GM18867 (cell line): Measurements from ENCODE around the gene SHTN1.
A peak's percentile ranks its signal among the peaks of the same experiment; 100 is the strongest.

Experiments
- ATAC-seq: cut with Tn5 transposase; IDR thresholded peaks from one replicate; pipeline ENCODE4 v1.9.1; 2021; ENCODE audit warnings: mild to moderate bottlenecking, moderate library complexity; ENCODE audit not compliant: unreplicated experiment

SHTN1 gene

DNA sequence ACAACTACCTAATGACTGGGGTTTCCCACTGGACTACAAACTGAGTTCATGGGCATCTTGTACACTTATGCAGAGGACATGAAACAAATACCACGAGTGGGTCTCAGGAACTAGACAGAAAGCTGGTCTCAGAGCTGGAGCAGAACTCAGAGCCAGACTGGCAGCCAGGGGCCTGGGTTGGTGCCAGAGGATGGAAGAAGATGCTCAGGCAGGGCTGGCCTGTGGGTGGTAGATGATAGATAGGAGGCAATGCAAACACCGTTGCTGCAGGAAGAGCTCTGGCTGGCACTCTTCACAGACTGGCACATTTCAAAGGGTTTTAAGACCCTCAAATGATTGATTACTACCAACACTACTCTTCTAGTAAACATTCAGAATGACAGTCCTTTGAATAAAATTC, 126.9 kb downstream of the SHTN1 start:
- no peak for ATAC-seq

DNA sequence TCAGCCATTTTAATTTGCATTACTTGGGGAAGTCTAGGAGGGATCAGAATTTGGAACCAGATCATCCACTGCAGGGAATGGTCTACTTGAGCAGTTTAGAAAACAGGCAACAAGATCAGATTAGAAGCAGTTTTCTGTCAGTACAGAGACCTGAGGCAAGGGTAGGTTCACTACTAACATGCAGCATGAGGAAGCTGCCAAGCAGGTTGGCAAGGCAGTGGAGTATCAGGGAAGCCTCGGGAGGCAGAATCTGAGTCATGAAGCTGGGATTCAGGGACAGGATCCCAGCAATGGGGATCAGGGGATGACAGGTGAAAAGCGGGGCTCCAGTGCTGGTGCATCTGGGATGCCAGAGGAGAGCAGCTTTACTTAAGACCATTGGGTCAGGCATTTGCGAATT, 127.6 kb downstream of the SHTN1 start:
- no peak for ATAC-seq

DNA sequence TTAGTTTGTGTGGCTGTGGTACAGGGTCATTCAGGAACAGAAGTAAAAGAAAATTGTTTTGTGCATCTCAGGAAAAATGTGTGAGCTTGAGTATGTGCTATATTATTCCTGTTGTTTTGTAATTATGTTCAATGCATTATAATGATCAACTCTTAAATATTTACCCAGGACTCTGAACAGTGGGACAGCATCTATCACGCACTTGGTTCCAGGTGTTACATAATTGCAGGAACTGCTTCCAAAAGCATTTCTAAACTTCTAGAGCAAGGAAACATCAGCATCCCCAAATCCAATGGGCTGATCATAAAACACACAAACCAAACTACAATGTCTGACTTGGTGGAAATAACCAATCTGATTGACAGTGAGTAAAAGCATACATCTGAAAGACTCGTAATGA, 129.1 kb downstream of the SHTN1 start:
- ATAC-seq, result no peak

DNA sequence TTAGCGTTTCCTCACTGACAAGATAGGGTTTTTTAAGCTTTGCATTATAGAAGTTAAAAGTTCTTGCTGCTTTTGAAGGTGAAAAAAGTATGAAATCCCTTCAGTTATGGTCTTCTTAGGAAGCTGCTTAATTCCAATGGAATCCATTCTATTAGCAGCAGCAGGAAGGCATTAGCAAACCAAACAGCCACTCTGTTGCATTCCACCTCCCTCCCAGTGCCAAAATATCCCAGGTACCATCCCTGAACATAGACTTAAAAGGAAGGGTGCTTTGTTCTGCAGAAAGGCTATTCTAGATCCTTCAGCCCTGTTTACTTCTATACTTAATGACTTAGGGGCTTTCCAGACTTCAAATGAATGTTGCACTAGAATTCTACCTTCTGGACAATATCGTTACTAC, 131.9 kb downstream of the SHTN1 start:
- ATAC-seq, result no peak

DNA sequence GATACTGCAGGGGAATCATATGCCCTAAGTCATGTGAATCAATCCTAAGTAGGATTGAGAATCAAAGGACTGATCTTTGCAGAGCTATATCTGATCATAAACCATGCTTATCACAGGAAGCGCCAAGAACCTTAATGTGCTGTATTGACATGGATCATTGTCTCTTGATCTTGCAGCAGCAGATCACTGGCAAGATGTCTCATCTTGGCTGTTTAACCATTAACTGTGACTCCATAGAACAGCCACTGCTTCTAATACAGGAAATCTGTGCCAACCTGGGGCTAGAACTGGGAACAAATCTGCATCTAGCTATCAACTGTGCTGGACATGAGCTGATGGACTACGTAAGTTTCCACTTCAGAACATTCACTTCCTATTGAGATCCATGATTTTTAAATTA, 134.0 kb downstream of the SHTN1 start:
- no peak for ATAC-seq

DNA sequence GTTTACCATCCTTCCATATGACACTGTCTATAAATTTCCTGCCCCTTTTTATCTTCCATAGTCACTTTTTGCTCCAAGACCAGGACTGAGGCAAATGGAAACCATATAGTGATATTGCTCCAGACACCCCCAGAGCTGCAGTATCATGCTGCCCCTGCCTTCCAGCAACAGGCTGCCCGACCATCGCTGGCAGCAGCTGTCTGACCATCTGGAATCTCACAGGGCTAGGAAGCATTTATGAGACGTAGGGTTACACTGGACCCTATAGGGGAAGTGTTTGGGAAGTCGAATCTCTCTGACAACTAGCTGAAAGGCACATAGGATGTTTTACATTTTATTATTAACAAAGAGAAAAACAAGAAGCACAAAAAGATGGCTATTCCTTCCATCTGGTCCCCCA, 136.3 kb downstream of the SHTN1 start:
- no peak for ATAC-seq

DNA sequence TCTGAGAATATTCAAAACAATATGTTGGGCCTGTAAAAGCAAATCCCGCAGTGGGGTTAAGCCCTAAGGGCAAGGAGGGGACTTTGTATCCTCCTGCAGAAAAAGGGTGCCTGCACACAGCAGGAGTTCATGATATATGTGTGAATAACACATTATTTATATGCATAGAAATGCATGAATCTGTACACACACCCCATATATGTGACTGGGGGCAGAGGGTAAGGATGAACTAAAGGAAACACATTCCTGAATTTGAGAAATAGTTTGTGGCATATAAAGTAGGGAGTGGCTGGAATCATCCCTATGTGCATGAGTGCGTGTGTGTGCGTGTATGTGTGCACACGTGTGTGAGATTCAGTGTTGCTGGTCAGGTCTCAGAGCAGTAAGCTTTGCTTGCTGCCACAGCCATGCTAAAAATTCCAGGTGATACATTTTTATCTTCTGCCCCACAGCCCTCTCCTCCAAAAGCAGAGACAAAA, 136.8 kb downstream of the SHTN1 start:
- ATAC-seq, result no peak

DNA sequence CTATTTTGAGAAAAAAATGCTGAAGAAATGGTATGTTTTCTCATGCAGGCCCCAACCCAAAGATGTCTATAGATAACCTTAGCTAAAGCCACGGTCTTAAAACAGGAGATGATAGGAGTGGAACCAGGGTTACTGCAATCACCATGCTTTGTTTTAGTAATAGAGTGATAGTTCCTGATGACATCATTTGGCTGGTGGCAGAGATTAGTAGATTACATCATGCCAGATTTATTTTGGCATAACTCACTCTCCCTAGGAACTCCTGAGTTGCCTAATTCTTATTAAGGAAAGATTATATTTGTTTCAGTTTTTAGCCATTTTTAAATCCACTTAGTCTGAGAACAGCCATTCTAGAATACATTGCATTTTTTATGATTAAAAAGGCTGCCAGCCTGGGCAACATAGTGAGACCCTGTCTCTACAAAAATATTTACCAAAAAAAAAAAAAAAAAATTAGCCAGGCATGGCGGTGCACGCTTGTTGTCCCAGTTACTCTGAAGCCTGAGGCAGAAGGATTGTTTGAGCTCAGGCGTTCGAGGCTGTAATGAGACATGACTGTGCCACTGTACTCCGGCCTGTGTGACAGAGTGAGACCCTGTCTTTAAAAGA, 137.9 kb downstream of the SHTN1 start:
- ATAC-seq, result no peak

DNA sequence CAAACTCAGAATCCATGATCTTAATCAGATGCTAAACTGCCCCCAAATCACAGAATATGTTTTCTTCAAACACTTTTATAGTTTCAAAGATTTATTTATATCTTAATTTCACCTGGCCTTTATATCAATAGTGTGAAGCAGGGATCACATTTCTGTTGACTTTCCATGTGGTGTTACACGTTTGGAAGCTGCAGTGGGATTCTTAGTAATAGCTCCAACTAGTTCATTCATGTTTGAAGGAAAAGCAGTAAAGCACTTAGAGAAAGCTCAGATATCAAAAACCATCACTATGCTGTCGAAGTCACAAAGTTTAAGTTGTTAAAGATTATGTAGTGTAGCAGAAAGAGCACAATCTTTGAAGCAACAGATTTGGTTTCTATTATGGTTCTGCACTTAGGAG, 138.9 kb downstream of the SHTN1 start:
- no peak for ATAC-seq

DNA sequence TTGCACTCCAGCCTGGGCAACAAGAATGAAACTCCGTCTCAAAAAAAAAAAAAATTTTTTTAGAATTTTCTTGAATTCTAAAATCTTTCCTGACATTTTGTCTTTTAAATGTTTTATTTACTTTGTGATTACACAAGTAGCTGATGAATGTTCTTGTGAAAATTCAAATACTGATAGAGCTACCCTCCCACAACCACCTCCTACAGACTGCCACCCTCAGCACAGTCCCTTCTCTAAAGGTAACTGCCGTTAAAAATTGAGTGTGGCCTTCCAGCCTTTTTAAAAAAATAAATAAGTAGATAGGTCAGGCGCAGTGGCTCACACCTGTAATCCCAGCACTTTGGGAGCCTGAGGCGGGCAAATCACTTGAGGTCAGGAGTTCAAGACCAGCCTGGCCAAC, 140.6 kb downstream of the SHTN1 start:
- no peak for ATAC-seq

DNA sequence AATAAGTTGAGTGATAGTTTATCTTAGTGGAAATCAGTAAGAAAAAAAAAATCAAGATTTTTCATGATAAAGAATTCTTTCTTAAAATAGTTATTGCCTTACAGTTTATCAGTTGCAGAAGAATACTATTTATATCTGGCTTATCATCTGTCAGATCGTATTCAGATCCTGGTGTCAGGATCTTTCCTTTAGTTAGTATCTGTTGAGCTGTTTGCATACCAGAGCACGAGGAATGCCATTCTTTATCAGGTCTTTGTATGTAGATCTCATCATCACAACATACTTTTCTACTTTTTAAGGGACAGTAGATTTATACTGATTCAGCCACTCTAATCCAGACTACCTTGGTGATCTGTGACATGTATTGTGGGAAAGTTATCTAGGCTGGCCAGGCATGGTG, 143.2 kb downstream of the SHTN1 start:
- no peak for ATAC-seq

DNA sequence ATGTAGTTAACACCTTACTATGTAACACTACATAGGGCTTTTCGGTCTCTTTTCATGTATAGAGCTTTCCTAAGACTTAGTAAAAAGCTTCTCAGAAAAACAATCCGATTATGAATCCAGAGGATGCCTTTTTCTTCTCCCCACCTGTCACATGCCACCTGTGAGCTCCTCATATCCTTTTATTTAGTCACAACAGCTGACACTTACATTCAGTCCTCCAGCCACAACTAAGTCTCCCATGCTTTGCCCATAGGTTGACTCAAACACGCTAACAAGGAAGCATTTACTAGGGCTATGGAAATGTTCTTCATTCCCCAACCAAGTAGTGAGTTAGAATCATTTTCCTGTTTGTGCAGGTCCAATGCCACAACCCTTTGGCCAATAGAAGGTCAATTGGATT, 147.8 kb downstream of the SHTN1 start:
- ATAC-seq, result no peak

DNA sequence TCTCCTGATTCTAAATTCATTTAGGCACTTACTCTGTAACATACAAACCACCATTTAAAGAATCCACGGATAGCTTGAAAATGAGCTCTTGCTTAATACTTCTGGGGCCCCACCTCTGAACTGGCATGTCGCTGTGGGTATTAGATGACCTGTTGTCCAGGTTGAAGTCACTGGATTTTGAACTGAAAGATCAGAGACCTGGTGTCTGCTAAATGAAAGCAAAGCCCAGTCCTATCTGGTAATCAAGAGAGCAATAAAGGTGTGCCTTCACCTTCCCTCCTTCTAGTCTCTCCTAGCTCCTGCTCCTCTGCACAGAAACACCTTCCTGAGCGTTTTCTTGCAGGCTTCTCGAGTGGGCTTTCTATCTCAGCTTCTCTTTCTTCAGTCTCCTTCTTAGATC, 151.3 kb downstream of the SHTN1 start:
- no peak for ATAC-seq

DNA sequence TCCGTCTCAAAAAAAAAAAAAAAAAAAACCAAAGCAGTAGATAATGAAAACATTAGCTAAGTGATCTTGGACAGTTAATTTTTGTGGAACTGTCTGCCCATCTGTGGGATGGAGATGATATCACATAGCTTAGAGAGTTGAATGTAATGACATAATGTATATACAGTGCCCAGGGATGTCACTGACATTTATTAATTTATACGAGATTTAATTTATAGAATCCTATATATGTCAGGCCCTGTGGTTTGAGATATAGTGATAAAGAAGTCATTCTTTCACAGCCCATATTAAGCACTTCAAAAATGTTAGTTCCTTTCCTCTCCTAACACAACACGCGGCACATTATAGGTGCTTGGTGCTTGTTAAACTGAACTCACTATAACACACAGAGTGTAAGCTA, 151.7 kb downstream of the SHTN1 start:
- ATAC-seq, result no peak

DNA sequence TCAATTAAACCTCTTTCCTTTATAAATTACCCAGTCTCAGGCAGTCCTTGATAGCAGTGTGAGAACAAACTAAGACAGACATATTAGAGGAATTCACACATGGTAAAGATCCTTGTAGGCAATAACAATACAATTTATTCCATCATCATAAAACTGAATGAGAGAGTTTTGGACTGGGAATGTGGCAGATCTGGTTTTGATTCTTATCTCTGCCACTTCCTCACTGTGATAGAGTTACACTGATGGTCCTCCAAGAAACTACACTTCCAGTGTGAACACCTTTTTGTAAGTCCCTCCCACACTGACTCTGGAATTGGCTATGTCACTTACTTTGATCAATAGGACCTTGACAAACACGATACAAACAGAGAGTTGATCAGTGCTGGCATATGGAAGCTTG, 152.7 kb downstream of the SHTN1 start:
- ATAC-seq, result no peak

DNA sequence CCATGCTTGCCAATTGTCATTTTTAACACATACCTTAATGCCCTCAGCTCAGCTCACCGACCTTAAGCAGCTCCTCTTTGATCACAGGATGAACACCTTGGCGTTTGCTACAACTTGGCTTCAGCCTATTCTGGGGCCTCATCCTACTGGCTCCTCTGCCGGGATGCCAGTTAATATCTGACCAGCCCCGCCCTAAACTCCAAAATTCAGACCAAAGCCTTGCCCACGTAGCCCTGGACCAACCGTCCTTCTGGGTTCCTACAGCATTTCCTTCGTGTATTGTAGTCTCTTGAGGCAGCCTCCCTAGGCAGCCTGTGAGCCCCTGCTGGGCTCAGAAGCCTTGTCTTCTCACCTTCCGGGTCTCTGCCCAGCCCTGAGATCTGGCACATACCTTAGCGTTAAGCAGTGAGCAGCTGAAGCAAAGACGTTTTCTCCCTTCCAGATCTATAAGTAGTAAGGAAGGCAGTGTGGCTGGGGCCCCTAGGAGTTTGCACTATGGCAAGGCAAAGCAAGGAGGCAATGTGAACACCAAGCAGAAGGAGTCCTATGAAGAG, 154.9 kb downstream of the SHTN1 start:
- no peak for ATAC-seq

DNA sequence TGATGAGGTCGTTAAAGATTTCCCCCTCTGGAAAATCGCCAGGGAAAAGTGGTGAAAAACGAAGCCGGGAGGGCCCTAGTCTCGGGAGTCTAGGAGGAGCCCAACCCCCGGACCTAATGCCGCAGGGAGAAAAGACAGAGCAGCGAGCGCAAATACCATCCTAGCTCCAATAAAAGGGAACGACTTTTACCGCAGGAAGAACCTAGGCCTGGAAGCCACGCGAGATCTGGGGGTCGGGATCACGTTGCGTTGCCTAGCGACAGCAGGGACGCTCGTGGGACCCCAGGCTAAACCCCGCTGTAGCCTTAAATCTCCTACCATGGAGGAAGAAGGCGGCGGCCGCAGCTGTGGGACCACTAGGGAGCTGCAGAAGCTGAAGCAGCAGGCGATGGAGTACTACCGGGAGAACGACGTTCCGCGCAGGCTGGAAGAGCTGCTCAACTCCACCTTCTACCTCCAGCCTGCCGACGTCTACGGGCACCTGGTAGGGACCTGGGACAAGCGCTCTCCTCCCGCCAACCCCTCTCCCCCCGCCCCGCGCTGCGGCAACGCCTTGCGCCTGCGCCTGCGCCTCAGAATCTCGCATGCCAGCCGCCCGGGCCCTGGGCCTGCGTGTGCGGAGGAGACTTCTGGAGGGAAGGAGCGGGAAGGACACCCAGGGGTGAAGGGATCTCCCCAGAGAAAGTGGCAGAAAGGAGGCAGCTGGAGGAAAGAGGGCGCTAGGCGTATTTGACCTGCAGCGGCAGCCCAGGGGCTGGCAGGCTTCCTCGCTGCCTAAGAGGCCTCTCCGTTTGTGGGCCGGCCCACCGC, 155.5 kb downstream of the SHTN1 start, which contains the start of gene ENO4:
Gene ENO4 (plus strand): TSS at position 252 of the 810 bp plus-strand sequence. CDS start 68 bp downstream, at position 320.
- ATAC-seq, result peak; percentile 63

DNA sequence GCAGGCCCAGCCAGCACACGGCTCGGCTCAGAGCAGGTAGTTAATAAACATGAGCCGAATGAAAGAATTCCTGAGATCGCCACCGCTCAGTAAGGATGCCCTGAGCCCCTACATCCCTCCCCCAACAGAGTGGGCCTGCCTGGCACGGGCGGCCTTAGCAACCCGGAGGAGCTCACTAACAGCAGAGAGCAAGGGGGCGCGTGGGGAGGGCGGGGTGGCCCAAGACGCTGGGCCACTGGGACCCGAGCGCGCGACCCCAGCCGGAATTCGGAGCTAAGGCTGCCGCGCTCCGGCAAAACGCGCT, 156.1 kb downstream of the SHTN1 start:
- peak; percentile 12 for ATAC-seq

DNA sequence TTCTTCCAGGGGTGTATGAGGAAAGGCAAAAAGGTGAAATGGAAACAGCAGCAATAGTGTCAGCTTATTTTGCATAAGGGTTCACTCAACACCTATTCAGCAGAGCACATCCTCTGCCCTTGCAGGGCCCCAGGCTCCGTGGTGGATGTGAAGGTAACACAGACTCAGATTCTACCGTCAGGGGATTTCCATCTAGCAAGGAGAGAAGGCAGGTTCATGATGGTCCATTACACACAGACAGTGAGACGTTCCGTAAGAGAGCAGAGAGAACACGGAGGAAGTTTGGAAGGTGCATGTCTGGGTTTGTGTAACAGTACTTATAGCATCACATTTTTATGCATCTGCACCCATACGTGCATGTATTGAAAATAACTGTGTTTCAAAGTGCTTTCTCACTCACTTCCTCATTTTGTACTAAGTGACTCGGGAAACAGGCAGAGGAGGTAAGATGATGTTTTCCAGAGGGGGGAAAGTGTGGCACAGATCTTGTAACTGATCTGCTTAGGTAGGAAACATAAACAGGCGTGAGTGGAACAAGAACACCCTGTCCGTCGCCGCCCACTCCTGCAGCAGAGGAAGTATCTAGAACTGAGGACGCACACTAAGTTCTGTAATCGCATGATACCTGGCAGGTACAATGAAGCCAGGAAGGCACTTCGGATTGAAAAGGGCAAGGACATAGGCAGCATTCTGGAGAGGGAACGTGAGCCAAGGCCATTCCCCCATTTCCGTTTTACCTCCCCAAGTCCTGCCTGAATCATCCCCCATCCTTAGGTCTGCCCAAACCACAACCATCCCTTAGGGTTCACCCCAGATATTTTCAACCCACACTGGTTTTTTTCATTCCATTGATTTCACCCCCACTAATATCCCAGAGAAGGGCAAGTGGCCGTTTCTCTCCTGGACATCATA, 156.7 kb downstream of the SHTN1 start:
- ATAC-seq, result peak; percentile 76

DNA sequence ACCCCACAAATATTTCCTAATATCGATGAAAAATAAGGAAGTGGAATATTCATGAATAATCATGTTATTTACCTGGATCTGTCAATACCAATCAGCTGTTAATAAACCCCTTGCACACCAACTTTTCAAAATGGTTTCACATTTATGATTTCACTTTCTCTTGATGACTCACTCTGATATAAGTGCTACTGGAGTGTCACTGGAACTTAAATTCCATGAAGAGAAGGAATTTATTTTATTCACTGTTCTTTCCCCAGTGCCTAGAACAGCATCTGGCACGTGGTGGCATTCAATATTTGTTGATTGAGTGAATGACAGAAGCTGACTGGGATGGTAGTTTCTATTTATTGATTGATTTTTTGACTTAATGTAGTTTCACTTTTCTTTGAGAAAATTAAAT, 159.2 kb downstream of the SHTN1 start:
- no peak for ATAC-seq

DNA sequence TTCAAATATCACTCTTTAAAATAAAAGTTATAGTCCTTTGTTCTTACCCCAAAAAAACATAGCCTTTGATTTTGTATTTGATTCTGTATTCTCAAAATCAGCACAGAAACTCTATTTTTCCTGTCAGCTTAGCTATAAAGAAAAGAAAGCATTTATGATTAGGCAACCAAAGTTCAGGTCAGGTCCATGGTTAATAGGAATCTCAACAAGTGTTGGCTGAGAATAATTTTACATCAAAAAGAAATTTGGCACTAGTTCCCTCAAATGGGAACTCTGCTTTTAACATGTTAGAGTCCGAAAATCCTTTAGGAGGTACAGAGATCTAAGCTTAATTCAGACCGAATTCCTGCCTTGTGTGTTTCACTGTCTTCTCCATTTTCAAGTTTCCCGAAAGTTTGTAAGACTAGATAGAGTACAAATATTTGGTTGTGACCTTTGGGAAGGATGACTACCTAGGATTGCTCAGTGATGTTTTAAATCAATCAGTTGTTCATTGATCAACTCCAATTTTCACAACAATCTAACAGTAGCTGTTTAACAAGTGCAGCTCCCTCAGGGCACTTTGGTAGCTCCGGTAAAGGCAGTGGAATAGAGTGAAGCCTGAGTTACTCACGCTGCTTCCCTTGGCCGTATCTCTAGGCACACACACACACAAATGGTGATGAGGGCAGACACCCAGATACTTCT, 164.5 kb downstream of the SHTN1 start:
- no peak for ATAC-seq
